GM18909 (cell line): Measurements from ENCODE around the gene GALNT18.
A peak's percentile ranks its signal among the peaks of the same experiment; 100 is the strongest.

Source experiments
- ATAC-seq: cut with Tn5 transposase; IDR thresholded peaks from one replicate; pipeline ENCODE4 v1.9.1; 2021; ENCODE audit warnings: mild to moderate bottlenecking; ENCODE audit not compliant: unreplicated experiment, poor library complexity

GALNT18 gene

DNA sequence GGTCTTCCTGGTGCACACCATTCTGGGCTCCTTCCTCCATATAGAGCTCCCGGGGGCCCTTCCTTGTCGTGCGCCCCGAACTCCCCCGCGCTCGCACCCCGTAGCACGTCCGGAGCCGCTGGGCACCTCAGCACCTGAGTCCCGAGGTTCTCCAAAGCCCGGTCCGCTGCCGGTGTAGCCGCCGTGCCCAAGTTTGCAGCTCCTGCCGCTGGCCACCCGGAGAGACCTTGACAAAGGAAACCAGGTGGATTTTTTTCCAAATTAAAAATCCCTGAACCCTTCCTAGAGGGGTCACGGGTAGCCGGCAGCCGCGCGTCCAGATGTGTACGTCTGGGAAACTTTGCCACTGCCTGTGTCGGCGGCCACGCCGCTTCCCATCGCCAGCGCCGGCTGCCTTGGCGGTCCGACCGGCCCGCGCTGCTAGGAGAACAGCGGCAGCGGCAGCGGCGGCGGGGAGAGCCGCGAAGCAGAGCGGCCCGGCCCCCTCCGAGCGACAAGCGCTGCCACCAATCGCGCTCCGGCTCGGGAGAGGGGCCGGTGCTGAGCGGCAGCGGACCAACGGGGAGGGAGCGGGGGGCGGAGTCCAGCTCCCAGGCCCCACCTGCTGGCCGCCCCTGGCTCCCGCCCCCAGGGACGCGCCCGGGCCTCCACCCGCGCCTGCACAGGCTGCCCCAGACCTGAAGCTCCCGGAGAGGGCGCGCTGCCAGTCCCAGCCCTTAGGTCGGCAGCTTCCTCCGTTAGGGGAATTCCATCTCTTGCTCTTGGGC, at the start of gene GALNT18:
Gene GALNT18 (minus strand): TSS at position 433 of the 767 bp plus-strand sequence.
- ATAC-seq, result peak; percentile 96

DNA sequence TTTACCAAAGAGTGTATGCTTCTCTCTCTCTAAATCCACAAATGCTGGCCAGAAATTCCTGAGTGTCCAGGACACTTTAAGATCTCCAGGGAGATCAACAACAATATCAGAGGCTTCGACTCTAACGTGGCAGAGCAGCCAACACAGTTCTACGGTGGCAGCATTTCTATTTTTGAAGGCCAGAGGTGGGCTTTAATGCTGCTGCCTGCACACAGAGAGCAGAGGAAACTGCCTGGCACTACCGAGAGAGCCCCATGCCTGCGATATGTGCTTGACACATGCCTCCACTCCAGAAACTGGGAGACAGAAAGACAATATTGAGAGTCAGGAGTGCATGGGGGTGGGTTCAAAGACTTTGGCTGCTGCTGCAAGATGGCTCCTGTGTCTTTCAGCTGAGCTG, 48.8 kb upstream of the GALNT18 start:
- no peak for ATAC-seq

DNA sequence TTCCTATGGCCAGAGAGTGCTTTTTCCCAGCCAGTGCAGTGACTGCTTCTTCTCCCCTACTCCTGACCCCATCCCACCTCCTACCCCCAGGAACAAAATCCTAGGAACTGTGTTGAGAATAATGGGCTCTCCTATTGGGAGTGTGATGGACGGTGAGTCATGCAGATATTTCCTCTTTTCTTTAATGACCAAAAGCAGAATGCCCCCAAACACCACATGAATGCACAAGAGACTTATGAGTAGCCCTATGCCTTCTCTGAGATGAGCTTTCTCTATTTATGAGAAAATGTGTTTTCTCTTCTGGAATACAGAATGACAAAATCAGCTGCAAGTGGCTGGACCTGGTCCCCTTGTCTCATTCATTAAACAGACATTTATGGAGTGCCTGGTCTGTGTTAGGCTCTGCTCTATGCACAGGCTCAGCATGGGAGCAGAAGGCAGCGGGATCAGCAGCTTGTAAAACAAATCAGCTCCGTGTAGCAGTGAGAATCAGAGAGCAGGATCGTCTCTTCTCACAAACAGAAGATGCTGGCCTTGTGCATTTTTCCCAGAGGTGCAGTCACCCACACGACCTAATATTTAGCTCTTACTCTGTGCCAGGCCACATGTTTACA, 47.5 kb upstream of the GALNT18 start:
- ATAC-seq, result no peak

DNA sequence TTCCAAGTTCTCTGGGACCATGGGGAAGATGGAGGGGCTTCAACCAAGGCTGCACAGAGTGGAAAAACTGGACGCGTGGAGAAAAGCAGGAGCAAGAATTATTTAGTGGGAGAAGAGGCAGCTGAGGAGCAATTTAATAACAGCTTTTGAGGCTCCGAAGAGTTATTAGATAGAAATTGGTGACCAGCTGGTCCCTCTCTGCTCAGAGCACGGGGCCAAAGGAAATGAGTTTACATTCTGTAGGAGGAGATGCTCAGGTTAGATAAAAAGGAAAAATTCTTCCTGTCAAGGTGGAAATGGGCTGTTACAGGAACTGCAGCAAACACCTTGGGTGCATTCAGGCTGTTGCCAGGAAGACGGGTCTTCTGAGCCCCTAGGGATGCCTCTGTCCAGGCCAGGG, 47.0 kb upstream of the GALNT18 start:
- no peak for ATAC-seq

DNA sequence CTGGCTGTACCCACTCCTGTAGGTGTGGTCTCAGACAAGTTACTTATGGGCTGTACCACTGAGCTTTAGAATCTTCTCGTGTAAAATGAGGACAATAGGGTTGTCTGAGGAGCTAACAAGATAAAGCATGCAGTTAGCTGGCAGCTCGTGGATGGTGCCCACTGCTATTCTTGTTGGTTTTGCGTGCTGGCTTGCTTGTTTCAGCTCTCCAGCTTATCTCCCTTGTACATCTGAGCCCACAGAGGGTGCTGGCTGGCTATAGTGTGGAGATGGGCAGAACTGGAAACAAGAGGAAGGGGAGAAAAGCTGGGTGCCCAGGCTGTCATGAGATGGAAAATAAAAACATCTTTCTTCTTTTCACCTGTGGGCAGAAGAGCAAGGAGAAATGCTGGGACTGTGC, 46.5 kb upstream of the GALNT18 start:
- ATAC-seq, result no peak

DNA sequence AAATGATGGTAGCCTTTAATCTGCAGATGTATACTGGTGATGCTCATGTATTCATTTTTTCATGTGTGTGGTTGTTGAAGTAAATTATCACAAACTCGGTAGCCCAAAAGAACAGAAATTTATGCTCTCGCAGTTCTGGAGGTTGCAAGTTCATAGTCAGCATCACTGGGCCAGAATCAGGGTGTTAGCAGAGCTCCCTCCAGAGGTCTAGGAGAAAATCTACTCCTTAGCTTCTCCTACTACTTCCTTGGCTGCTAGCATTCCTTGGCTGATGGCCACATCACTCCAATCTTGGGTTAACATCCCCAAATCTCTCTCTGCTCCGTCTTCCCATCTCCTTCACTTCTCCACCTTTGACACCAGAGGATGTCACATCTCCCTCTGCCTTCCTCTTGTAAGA, 45.3 kb upstream of the GALNT18 start:
- ATAC-seq, result no peak

DNA sequence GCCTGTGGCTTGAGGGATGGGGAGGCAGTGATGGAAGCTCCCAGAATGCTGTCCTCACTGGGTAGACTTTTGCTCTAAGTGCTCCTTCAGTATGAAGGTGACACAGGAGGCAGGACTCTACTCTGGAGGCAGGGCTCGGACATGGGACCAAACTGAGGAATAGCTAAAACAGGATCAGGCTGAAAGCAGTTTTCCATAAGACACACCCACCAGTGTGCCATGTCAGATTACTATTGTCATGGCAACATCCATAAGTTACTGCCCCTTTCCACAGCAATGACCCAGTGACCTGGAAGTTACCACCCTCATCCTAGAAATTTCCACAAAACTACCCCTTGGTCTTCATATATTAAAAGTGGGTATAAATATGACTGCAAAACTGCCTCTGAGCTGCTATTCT, 43.6 kb upstream of the GALNT18 start:
- ATAC-seq, result no peak

DNA sequence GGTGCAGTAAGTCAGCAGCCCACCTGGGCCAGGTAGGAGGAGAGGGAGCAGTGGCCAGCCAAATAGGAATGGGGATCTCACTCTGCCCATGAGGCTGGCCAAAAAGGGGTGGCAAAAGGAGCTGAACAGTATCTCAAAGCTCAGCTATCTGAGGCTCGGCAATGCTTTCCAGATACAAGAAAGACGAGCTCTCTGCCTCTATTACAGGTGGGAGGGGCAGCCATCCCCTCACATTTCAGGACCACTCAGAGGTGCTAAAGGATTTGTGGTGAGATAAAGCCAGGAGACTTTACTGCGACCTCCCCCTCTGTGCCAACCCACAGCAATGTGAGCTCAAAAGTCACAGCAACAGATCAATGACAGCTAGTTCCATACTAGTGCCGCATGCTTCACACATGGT, 42.1 kb upstream of the GALNT18 start:
- no peak for ATAC-seq

DNA sequence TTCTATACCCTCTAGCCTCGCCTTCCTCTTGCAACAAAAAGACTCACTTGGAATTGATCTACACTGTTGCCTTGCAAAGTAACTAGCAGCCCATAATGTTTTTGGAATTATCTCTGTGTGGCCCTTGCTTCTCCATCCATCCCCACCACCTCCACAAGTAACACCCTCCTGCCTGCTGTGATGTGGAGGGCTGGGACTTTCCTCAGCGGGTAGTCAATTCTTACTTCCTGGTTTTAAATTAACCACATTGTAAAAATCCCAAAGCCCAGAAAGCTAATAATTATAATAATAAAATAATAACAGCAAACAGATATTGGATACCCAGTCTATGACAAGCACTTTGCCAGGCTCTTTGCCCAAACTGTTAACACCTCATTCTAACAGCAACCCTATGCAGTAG, 40.8 kb upstream of the GALNT18 start:
- no peak for ATAC-seq

DNA sequence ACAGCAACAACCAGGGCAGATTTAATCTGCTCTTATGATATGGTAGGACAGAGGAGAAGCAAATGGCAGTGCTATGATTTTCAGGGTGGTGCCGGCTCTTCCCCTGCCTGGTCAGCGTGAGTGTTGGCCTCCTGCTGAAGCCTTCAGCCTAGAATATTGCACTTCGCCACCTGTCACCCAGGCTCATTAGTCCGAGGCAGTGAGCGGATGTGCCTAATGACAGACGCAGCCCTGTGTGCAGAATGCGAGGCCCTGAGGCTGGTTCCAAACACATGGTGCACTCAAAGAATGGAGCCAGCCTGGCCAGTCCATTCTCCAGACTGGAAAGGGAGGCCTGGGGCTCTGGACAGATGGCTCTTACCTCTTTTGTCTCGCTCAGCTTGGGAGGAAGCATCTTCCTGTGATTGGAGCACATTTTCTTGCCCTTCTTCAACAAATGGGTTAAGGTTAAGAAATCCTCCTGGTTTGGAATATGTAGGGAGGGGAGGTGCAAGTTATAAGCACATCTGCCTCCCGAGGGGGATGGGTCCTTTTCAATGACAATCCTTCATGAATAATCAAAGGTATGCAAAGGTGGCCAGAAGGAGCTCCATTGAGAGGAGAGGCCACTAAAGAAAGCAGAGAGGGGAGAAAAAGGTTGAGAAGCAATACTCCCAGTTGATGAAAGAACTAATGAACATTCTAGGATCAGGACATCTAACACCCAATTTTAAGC, 39.7 kb upstream of the GALNT18 start:
- ATAC-seq, result no peak

DNA sequence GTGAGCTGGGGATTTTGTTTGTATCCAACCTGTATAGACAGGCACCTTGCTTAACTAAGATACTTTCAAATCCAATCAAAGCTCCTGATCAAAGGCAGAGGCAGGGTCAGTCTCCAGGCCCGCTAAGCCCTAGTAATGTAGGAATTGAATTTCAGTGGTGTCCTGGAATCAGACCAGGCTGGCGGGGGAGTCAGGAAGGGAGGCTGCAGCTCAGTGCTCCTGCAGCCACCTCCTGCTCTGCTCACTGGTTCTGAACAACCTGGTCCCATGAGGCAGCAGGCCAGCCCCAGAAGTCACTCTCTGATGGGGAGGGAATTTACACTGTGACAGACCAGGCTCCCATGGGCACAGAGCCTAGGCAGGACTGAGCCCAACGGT, 38.5 kb upstream of the GALNT18 start:
- no peak for ATAC-seq

DNA sequence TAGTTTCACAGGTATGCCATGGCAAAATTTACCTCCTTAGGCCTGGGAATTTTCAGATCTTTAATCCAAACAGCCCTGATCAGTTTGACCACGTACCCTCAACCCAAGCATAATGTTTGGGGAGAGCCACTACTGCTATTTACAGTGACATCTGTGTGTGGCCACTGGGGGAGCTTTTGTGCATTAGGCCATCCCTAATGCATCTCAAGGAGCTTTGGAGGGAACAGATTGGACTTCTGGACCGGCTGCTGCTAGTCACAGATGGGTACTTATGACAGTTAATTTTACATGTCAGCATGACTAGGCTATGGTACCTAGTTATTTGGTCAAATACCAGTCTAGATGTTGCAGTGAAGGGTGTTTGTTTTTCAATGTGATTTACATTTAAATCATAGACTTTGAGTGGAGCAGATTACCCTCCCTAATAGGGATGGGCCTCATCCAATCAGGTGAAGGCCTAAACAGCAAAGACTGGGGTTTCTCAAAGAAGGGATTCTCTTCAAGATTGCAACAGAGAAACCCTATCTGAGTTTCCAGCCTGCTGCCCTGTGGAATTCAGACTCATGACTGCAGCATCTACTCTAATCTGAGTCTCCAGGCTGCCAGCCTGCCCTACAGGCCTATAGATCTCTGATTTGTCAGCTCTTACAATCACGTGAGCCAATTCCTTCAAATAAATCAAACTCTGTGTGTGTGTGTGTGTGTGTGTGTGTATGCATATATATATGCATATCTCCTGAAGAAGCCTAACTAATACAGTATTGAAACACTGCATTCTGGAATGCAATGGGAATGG, 38.0 kb upstream of the GALNT18 start:
- ATAC-seq, result no peak

DNA sequence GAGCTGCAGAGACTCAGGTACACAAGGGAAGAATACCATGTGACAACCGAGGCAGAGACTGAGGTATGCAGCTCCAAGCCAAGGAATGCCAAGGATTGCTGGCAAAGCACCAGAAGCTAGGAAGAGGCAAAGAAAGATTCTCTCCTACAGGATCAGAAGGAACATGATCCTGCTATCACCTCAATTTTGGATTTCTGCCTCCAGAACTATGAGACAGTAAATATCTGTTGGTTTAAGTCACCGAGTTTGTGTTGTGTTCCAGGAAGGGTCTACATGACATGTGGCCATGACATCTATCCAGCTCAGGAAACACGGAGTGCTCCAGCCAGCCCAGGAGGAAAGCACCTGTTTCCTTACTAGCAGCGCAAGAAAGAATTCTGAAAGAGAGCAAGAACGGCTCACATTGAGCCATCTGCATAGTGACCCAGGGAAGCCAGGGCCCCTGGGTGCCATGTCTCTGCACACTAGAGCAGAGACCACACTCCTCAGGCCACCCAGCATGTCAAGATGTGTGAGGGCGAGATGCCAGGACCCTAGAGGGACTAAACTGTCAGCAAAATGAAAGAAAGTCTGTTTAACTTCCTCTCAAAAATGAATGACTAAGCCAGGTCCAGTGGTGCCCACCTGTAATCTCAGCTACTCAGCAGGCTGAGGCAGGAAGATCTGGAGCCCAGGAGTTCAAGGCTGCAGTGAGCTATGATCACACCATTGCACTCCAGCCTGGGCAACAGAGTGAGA, 35.6 kb upstream of the GALNT18 start:
- no peak for ATAC-seq

DNA sequence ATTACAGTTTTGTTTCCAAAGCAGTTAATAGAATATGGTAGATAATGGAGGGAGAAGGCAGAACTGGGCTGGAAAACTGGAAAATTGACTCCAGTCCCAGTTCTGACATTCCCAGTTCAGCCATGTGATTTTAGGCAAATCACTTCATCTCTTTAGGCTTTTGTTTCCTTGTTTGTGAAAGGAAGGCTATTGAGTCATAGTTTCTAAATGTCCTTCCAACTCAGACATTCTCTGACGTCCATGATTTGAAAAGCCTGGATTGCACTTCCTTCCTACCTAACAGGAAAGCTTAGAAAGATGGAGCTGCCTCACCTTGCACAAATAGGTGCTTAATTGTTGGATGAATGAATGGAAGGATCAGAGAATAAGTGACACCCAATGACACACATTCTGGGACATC, 19.8 kb upstream of the GALNT18 start:
- no peak for ATAC-seq

DNA sequence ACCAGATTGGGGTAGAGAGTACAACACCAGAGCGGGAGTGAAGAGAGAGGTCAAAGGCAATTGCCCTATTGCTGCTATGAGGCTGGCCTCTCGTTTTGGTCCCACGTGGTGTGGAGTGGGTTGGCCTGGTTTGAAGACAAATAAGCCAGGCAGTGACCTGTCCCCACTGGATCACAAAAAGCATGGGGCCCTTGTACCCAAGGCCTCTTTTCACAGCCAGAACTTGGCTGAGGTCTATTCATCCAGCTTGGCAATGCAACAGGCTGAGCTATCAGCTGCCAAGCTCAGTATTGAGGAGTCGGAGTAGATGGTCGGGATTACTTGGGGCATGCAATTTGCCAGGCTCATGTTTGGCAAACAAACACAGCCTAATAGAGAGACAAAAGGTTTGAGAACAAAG, 19.2 kb upstream of the GALNT18 start:
- ATAC-seq, result no peak

DNA sequence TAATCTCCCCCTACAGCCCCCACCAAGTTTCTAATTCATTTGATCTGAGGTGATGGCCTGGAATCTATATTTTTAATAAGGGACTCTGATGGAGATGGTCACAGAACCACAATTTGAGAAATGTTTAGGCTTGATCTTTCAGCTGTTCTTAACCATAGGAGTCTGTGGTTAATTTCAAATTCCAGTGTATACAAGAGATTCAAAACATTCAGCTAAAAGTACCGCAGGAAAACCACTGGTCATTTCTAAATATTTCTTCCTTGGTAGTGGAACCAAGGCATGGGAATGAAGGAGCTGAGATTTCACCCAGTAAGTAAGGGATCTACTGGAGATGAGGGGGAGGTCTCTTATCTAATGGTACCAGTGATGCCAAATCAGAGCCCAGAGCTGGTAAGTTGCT, 18.3 kb upstream of the GALNT18 start:
- ATAC-seq, result no peak

DNA sequence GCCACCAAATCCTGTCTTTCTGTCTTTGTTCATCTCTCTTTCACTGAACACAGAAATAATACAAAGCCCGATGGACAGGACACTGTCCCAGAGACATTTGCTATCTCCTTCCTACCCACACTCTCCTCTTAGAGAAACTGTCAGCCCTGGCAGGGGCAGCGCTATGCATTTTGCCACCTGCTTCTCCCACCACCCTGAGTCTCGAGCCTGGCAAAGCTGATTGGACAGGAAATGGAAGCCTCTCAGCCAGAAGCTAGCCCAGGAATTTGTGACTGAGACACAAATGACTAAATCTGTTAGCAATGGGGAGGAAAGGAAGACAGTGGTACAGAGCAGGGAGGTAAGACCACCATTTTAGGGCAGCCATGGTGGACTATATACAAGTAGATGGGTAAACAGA, 14.9 kb upstream of the GALNT18 start:
- ATAC-seq, result no peak

DNA sequence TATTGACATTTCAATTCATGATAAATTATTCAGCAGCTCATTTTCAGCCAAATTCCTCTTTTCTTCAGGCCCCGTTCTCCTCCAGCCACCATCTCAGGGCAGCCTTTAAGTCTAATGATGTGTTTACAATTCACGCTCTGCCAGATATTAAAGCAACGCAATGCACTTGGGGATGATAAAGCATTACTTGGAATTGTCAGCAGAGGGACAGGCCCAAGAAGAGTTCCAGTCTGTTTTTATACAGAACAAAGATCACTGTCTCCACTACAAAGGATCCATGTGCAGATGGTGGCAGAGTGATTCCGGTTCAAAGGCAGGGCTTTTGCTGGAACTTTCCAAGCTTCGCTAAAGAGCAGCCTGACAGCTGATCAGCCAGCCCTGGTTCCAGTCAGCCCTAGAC, 13.6 kb upstream of the GALNT18 start:
- ATAC-seq, result no peak

DNA sequence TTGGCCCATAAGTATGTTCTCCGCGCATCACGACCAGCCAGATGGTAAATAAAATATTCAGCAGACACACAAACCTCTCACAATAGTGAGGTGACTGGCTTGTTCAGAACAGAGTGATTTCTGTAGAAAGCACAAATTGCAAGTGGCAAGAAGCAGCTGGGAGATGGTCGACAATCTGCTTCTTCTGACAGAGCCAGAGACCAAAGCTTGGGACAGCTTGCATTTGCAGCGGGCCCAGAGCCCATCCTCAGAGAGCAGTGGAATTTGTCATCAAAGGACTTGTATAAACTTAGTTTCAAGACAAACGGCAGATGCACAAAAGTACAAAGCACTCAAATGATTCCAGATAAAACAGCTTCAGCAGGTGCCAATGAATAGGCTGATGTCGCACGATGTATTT, 7.6 kb upstream of the GALNT18 start:
- ATAC-seq, result no peak

DNA sequence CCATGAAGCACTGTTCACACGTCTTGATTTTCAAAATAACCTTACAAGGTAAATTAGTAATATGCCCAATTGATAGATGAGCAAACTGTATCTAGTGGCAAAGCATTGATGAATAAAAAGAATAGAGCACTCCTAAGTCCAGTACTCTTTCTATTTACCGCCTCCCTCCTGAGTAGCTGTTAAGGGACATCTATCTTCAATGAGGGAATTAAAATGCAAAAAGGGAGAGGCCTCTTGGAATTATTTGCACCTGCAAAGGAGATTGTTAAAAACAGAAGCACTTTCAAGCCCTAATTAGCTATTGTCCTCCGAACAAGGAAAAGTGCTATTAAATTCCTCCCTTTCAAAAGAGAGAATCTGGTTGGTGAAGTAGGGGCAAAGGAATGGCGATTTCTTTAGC, 6.8 kb upstream of the GALNT18 start:
- no peak for ATAC-seq
